ENCODE measurements around the gene TANGO6.

DNA sequence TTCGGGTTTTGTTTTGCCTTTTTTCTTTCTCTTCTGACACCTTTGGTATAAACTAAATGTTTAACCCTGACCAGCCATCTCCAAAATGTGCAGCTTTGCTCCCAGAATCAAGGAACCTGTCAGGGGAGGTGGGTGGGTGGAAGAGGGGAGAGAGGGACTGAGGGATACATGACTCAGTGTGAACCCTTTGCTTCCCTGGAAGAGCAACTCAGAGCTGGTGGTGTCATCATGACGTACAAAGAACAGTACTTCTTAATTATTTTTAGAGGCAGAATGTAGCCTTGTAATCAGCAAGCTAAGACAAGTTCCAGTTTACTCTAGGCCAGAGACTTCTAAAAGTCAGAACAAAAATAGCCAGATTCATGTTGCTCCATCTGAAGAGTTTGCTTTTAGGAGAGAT lies 142.5 kb downstream of the TANGO6 start:
- TF ChIP-seq, protein P1, sequence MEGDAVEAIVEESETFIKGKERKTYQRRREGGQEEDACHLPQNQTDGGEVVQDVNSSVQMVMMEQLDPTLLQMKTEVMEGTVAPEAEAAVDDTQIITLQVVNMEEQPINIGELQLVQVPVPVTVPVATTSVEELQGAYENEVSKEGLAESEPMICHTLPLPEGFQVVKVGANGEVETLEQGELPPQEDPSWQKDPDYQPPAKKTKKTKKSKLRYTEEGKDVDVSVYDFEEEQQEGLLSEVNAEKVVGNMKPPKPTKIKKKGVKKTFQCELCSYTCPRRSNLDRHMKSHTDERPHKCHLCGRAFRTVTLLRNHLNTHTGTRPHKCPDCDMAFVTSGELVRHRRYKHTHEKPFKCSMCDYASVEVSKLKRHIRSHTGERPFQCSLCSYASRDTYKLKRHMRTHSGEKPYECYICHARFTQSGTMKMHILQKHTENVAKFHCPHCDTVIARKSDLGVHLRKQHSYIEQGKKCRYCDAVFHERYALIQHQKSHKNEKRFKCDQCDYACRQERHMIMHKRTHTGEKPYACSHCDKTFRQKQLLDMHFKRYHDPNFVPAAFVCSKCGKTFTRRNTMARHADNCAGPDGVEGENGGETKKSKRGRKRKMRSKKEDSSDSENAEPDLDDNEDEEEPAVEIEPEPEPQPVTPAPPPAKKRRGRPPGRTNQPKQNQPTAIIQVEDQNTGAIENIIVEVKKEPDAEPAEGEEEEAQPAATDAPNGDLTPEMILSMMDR (IDR thresholded peaks at IDR 0.05 in 2 of 3, conservative IDR thresholded peaks at IDR 0.05 in 1 of 3; ENCODE audit: control insufficient read depth in 2 of 3, extremely low read depth in 1 of 3, insufficient read depth in 1 of 3, low read depth in 3 of 3, low read length in 3 of 3) = no peak
- TF ChIP-seq KLF5 (IDR thresholded peaks at IDR 0.05; ENCODE audit: partially characterized antibody) (no peak), POLR2A (IDR thresholded peaks at IDR 0.05; ENCODE audit: low read depth, low read length) (no peak), BCL11A (IDR thresholded peaks at IDR 0.05; ENCODE audit: low read depth, low read length) (no peak), CBX5 (IDR thresholded peaks at IDR 0.05; ENCODE audit: low read depth) (no peak)
